ENCODE data around the gene FAM90A26.
"Not testable (repeated sequence)": the region's sequence is repeated elsewhere in the genome, so short reads cannot be mapped to it uniquely, and the experiment has no call there.

DNA sequence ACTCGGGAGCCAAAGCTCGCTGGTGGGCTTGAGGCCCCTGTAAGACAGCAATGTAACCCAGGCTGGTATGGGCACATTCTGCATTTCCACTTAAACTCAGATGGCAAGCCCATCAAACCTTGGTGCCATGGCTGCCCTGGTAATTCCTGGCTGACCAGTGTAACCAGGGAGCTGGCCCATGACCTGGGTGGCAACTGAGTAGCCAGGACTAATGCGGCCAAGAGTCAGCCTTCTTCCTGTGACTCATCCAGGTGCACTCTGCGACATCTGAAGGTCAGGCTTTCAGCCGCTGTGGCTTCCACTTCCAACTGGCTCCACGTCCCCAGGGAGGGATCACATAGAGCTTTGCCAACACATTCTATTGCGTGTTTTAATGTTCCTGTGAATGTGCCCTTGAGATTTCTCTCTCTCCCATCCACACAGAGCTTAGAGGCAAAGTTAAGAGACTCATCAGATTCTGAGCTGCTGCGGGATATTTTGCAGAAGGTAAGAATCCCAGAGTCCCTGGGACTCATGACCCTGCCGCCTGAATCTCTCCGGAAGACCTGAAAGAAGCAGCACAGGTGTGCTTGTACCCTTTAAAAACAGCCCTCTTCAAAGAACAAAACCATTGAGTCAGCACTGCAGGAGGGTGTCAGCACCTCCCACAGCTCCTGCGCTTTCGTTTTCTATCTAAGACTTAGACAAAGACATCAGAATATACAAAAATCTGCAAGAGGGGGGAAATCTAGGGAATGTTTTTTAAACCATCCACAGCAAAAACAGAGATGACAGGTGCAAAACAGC is 14.9 kb upstream of the FAM90A26 start:
- TF ChIP-seq, protein P1, sequence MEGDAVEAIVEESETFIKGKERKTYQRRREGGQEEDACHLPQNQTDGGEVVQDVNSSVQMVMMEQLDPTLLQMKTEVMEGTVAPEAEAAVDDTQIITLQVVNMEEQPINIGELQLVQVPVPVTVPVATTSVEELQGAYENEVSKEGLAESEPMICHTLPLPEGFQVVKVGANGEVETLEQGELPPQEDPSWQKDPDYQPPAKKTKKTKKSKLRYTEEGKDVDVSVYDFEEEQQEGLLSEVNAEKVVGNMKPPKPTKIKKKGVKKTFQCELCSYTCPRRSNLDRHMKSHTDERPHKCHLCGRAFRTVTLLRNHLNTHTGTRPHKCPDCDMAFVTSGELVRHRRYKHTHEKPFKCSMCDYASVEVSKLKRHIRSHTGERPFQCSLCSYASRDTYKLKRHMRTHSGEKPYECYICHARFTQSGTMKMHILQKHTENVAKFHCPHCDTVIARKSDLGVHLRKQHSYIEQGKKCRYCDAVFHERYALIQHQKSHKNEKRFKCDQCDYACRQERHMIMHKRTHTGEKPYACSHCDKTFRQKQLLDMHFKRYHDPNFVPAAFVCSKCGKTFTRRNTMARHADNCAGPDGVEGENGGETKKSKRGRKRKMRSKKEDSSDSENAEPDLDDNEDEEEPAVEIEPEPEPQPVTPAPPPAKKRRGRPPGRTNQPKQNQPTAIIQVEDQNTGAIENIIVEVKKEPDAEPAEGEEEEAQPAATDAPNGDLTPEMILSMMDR (IDR thresholded peaks at IDR 0.05; ENCODE audit: low read length) = not testable (repeated sequence)
- TF ChIP-seq EZH2 (IDR thresholded peaks at IDR 0.05; ENCODE audit: borderline replicate concordance, low read length) = not testable (repeated sequence)

All from OCI-LY1 (cell line).